ENCODE measurements around the gene SMDT1.

Gene SMDT1
- 12.7 to 17.1 (median 14.1) reads per million in 3 experiments for total RNA-seq

- peak; percentile 99 for DNase-seq
Measured at GRCh38 chr22:42079319-42080251, at the start of gene SMDT1. TSS of gene SMDT1 (plus strand) at chr22:42079700. CDS start at chr22:42079769, 69 bp downstream.

- no peak for DNase-seq
Measured at GRCh38 chr22:42033263-42034181, 46.0 kb upstream of the SMDT1 start.

- DNase-seq = no peak
Measured at GRCh38 chr22:42035256-42035655, 44.2 kb upstream of the SMDT1 start.

- no peak for DNase-seq
Measured at GRCh38 chr22:42039271-42039670, 40.2 kb upstream of the SMDT1 start.

- DNase-seq = no peak
Measured at GRCh38 chr22:42041784-42042183, 37.7 kb upstream of the SMDT1 start.

- DNase-seq = no peak
Measured at GRCh38 chr22:42050641-42051180, 28.8 kb upstream of the SMDT1 start.

- DNase-seq = no peak
Measured at GRCh38 chr22:42052765-42053164, 26.7 kb upstream of the SMDT1 start.

GRCh38 chr22:42056757-42057511 is 22.6 kb upstream of the SMDT1 start:
- no peak for DNase-seq

GRCh38 chr22:42060489-42060888 is 19.0 kb upstream of the SMDT1 start:
- no peak for DNase-seq

GRCh38 chr22:42061041-42061440 is 18.5 kb upstream of the SMDT1 start:
- DNase-seq = no peak

- DNase-seq = no peak
Measured at GRCh38 chr22:42062506-42063170, 16.9 kb upstream of the SMDT1 start.

GRCh38 chr22:42064629-42065028 is 14.9 kb upstream of the SMDT1 start:
- DNase-seq = no peak

GRCh38 chr22:42065438-42066125 is 13.9 kb upstream of the SMDT1 start:
- DNase-seq = no peak

GRCh38 chr22:42066126-42066761 is 13.3 kb upstream of the SMDT1 start:
- no peak for DNase-seq

- no peak for DNase-seq
Measured at GRCh38 chr22:42066937-42067336, 12.6 kb upstream of the SMDT1 start.

- no peak for DNase-seq
Measured at GRCh38 chr22:42067671-42068251, 11.7 kb upstream of the SMDT1 start.

- DNase-seq = no peak
Measured at GRCh38 chr22:42068291-42068690, 11.2 kb upstream of the SMDT1 start.

- no peak for DNase-seq
Measured at GRCh38 chr22:42069801-42070516, 9.5 kb upstream of the SMDT1 start.

Measured in central memory CD4-positive, alpha-beta T cell (primary cell).